Measurements from ENCODE around the gene UBE2R2.
"Not testable (repeated sequence)": the region's sequence is repeated elsewhere in the genome, so short reads cannot be mapped to it uniquely, and the experiment has no call there.

The UBE2R2 gene

GRCh38 chr9:33786681-33787080 is 30.3 kb upstream of the UBE2R2 start:
- Histone ChIP-seq H3K4me3 (ENCODE audit: low read length, poor library complexity, severe bottlenecking) (no peak overlapping the region), H3K27me3 (ENCODE audit: insufficient read depth, low read length, poor library complexity, severe bottlenecking) (no peaks in the 10 kb centered on the region), H3K4me1 (ENCODE audit: insufficient read depth, low read length, poor library complexity, severe bottlenecking) (peaks cover 9% of the 10 kb centered on the region), H3K36me3 (ENCODE audit: insufficient read depth, low read length) (no peaks in the 10 kb centered on the region), H3K9ac (ENCODE audit: low read depth, low read length, poor library complexity, severe bottlenecking) (no peak overlapping the region), H3K9me3 (ENCODE audit: insufficient read depth, low read depth, low read length) (no peaks in the 10 kb centered on the region), H3K79me2 (ENCODE audit: insufficient read depth, low read length) (no peaks in the 10 kb centered on the region), H2AFZ (ENCODE audit: low read length) (no peak overlapping the region), H3K4me2 (ENCODE audit: low read depth, low read length, poor library complexity, severe bottlenecking) (no peak overlapping the region), H3F3A (ENCODE audit: low read depth) (no peaks in the 10 kb centered on the region), H3K9me2 (replicated peaks; ENCODE audit: low read depth, low read length) (no peaks in the 10 kb centered on the region), H4K20me1 (ENCODE audit: insufficient read depth, low read length, poor library complexity, severe bottlenecking) (no peaks in the 10 kb centered on the region)
- TF ChIP-seq CTCF (conservative IDR thresholded peaks at IDR 0.05; ENCODE audit: low read length) (no peak), EZH2phosphoT487 (IDR thresholded peaks at IDR 0.05; ENCODE audit: borderline replicate concordance) (no peak)

- Histone ChIP-seq H3K27me3 (ENCODE audit: insufficient read depth, low read length, poor library complexity, severe bottlenecking) (no peaks in the 10 kb centered on the region), H3K9me3 (ENCODE audit: insufficient read depth, low read depth, low read length) (no peaks in the 10 kb centered on the region), H3K9ac (ENCODE audit: low read depth, low read length, poor library complexity, severe bottlenecking) (no peak overlapping the region), H3K79me2 (ENCODE audit: insufficient read depth, low read length) (no peaks in the 10 kb centered on the region), H3K36me3 (ENCODE audit: insufficient read depth, low read length) (no peaks in the 10 kb centered on the region), H3F3A (ENCODE audit: low read depth) (no peaks in the 10 kb centered on the region), H3K4me1 (ENCODE audit: insufficient read depth, low read length, poor library complexity, severe bottlenecking) (no peaks in the 10 kb centered on the region), H2AFZ (ENCODE audit: low read length) (no peak overlapping the region), H3K4me2 (ENCODE audit: low read depth, low read length, poor library complexity, severe bottlenecking) (no peak overlapping the region), H3K4me3 (ENCODE audit: low read length, poor library complexity, severe bottlenecking) (no peak overlapping the region), H3K9me2 (replicated peaks; ENCODE audit: low read depth, low read length) (no peaks in the 10 kb centered on the region), H4K20me1 (ENCODE audit: insufficient read depth, low read length, poor library complexity, severe bottlenecking) (no peaks in the 10 kb centered on the region)
- 0 out of 2 replicates have a peak, but pooled peaks have one; percentile 13 for TF ChIP-seq CTCF (conservative IDR thresholded peaks at IDR 0.05; ENCODE audit: low read length)
- TF ChIP-seq EZH2phosphoT487 (IDR thresholded peaks at IDR 0.05; ENCODE audit: borderline replicate concordance) = no peak
Observed at GRCh38 chr9:33787839-33788238, 29.1 kb upstream of the UBE2R2 start.

GRCh38 chr9:33789429-33789828 is 27.5 kb upstream of the UBE2R2 start:
- H4K20me1 ChIP-seq (ENCODE audit: insufficient read depth, low read length, poor library complexity, severe bottlenecking); H2AFZ ChIP-seq (ENCODE audit: low read length); H3K36me3 ChIP-seq (ENCODE audit: insufficient read depth, low read length); H3K9me3 ChIP-seq (ENCODE audit: insufficient read depth, low read depth, low read length); H3K4me2 ChIP-seq (ENCODE audit: low read depth, low read length, poor library complexity, severe bottlenecking); H3K4me3 ChIP-seq (ENCODE audit: low read length, poor library complexity, severe bottlenecking); H3K27me3 ChIP-seq (ENCODE audit: insufficient read depth, low read length, poor library complexity, severe bottlenecking); H3K4me1 ChIP-seq (ENCODE audit: insufficient read depth, low read length, poor library complexity, severe bottlenecking); H3K9ac ChIP-seq (ENCODE audit: low read depth, low read length, poor library complexity, severe bottlenecking); H3F3A ChIP-seq (ENCODE audit: low read depth); H3K9me2 ChIP-seq (replicated peaks; ENCODE audit: low read depth, low read length); H3K79me2 ChIP-seq (ENCODE audit: insufficient read depth, low read length): not testable (repeated sequence)

GRCh38 chr9:33791117-33791516 is 25.8 kb upstream of the UBE2R2 start:
- no peaks in the 10 kb centered on the region for H3K36me3 ChIP-seq (ENCODE audit: insufficient read depth, low read length)
- H3K4me3 ChIP-seq (ENCODE audit: low read length, poor library complexity, severe bottlenecking) = no peak overlapping the region
- H2AFZ ChIP-seq (ENCODE audit: low read length) = no peak overlapping the region

GRCh38 chr9:33793496-33793895 is 23.5 kb upstream of the UBE2R2 start:
- not testable (repeated sequence) for H2AFZ ChIP-seq (ENCODE audit: low read length); H3K9me2 ChIP-seq (replicated peaks; ENCODE audit: low read depth, low read length); H3K27me3 ChIP-seq (ENCODE audit: insufficient read depth, low read length, poor library complexity, severe bottlenecking); H3F3A ChIP-seq (ENCODE audit: low read depth); H3K9me3 ChIP-seq (ENCODE audit: insufficient read depth, low read depth, low read length); H4K20me1 ChIP-seq (ENCODE audit: insufficient read depth, low read length, poor library complexity, severe bottlenecking); H3K9ac ChIP-seq (ENCODE audit: low read depth, low read length, poor library complexity, severe bottlenecking); H3K36me3 ChIP-seq (ENCODE audit: insufficient read depth, low read length); H3K4me1 ChIP-seq (ENCODE audit: insufficient read depth, low read length, poor library complexity, severe bottlenecking); H3K79me2 ChIP-seq (ENCODE audit: insufficient read depth, low read length); H3K4me2 ChIP-seq (ENCODE audit: low read depth, low read length, poor library complexity, severe bottlenecking); H3K4me3 ChIP-seq (ENCODE audit: low read length, poor library complexity, severe bottlenecking)

More at GRCh38 chr9:33791117-33791516, 25.8 kb upstream of the UBE2R2 start:
- H3K27me3 ChIP-seq (ENCODE audit: insufficient read depth, low read length, poor library complexity, severe bottlenecking) = no peaks in the 10 kb centered on the region
- H3K4me2 ChIP-seq (ENCODE audit: low read depth, low read length, poor library complexity, severe bottlenecking) = no peak overlapping the region
- TF ChIP-seq CTCF (conservative IDR thresholded peaks at IDR 0.05; ENCODE audit: low read length) = no peak
- TF ChIP-seq EZH2phosphoT487 (IDR thresholded peaks at IDR 0.05; ENCODE audit: borderline replicate concordance) = no peak
- no peaks in the 10 kb centered on the region for H3K79me2 ChIP-seq (ENCODE audit: insufficient read depth, low read length)
- no peak overlapping the region for H3K9ac ChIP-seq (ENCODE audit: low read depth, low read length, poor library complexity, severe bottlenecking)
- H3F3A ChIP-seq (ENCODE audit: low read depth) = no peaks in the 10 kb centered on the region
- no peaks in the 10 kb centered on the region for H3K9me3 ChIP-seq (ENCODE audit: insufficient read depth, low read depth, low read length)
- H3K9me2 ChIP-seq (replicated peaks; ENCODE audit: low read depth, low read length) = no peaks in the 10 kb centered on the region
- H3K4me1 ChIP-seq (ENCODE audit: insufficient read depth, low read length, poor library complexity, severe bottlenecking) = no peaks in the 10 kb centered on the region
- H4K20me1 ChIP-seq (ENCODE audit: insufficient read depth, low read length, poor library complexity, severe bottlenecking) = no peaks in the 10 kb centered on the region

All from Loucy (cell line).